COR-L47 (cell line): Measurements from ENCODE around the gene GNG7.
"Not testable (repeated sequence)": the region's sequence is repeated elsewhere in the genome, so short reads cannot be mapped to it uniquely, and the experiment has no call there.

Source experiments
- DNase-seq: peaks from one replicate; lab custom pipeline; 2025; lab: John Stamatoyannopoulos, UW

The GNG7 gene

GRCh38 chr19:2533686-2534422, 168.6 kb downstream of the GNG7 start:
- no peak for DNase-seq

GRCh38 chr19:2533072-2533425, 169.4 kb downstream of the GNG7 start:
- DNase-seq, result no peak

GRCh38 chr19:2532252-2533071, 170.0 kb downstream of the GNG7 start:
- DNase-seq, result no peak

- DNase-seq, result not testable (repeated sequence)
Observed at GRCh38 chr19:2529942-2530341, 172.6 kb downstream of the GNG7 start.

- DNase-seq, result no peak
Observed at GRCh38 chr19:2529473-2529918, 173.0 kb downstream of the GNG7 start.

- no peak for DNase-seq
Observed at GRCh38 chr19:2528675-2529101, 173.8 kb downstream of the GNG7 start.

GRCh38 chr19:2527686-2528085, 174.8 kb downstream of the GNG7 start:
- DNase-seq, result no peak

GRCh38 chr19:2527171-2527570, 175.3 kb downstream of the GNG7 start:
- no peak for DNase-seq

GRCh38 chr19:2524840-2525723, 177.4 kb downstream of the GNG7 start:
- peak; percentile 36 for DNase-seq

GRCh38 chr19:2524361-2524839, 178.1 kb downstream of the GNG7 start:
- DNase-seq, result no peak

- no peak for DNase-seq
Observed at GRCh38 chr19:2523630-2524311, 178.7 kb downstream of the GNG7 start.

GRCh38 chr19:2519482-2519881, 183.0 kb downstream of the GNG7 start:
- no peak for DNase-seq

- DNase-seq, result not testable (repeated sequence)
Observed at GRCh38 chr19:2518856-2519255, 183.6 kb downstream of the GNG7 start.

GRCh38 chr19:2517881-2518601, 184.5 kb downstream of the GNG7 start:
- peak; percentile 15 for DNase-seq

GRCh38 chr19:2516727-2517126, 185.8 kb downstream of the GNG7 start:
- DNase-seq, result no peak

GRCh38 chr19:2514981-2515518, 187.4 kb downstream of the GNG7 start:
- no peak for DNase-seq

- DNase-seq, result no peak
Observed at GRCh38 chr19:2512523-2513431, 189.7 kb downstream of the GNG7 start.

- no peak for DNase-seq
Observed at GRCh38 chr19:2511991-2512390, 190.5 kb downstream of the GNG7 start.

- DNase-seq, result no peak
Observed at GRCh38 chr19:2511570-2511969, 190.9 kb downstream of the GNG7 start.
